Effector memory CD4-positive, alpha-beta T cell (primary cell): ENCODE data around the gene FBXW11.

Experiments used
- DNase-seq, 3 donors: peaks; one replicate each; pipeline ENCODE4 v3.0.0-alpha.2; 2020
- H3K27ac ChIP-seq: 2 replicates; pipeline ENCODE4 v1.7.0; 2013; ENCODE audit warnings: mild to moderate bottlenecking, low read length, moderate library complexity; ENCODE audit not compliant: insufficient read depth, poor library complexity, severe bottlenecking
- H3K27me3 ChIP-seq: replicated peaks from 2 replicates; pipeline ENCODE4 v1.7.0; 2013; ENCODE audit warnings: mild to moderate bottlenecking, low read length; ENCODE audit not compliant: insufficient read depth, control insufficient read depth, poor library complexity, severe bottlenecking
- H3K36me3 ChIP-seq: 2 replicates; pipeline ENCODE4 v1.7.0; 2013; ENCODE audit warnings: mild to moderate bottlenecking, low read length, moderate library complexity; ENCODE audit not compliant: control insufficient read depth, insufficient read depth
- H3K4me1 ChIP-seq: 2 replicates; pipeline ENCODE4 v1.7.0; 2013; ENCODE audit warnings: low read length, mild to moderate bottlenecking; ENCODE audit not compliant: control insufficient read depth, insufficient read depth, poor library complexity, severe bottlenecking
- H3K4me3 ChIP-seq: 2 replicates; pipeline ENCODE4 v1.7.0; 2013; ENCODE audit warnings: low read length, low read depth, mild to moderate bottlenecking; ENCODE audit not compliant: insufficient read depth, poor library complexity, severe bottlenecking
- H3K9me3 ChIP-seq: 2 replicates; pipeline ENCODE4 v1.7.0; 2013; ENCODE audit warnings: mild to moderate bottlenecking, low read length, moderate library complexity; ENCODE audit not compliant: control insufficient read depth

Gene FBXW11

GRCh38 chr5:171975877-171976667, 30.4 kb downstream of the FBXW11 start:
- no peak overlapping the region for H3K27ac ChIP-seq
- H3K4me1 ChIP-seq: no peaks in the 10 kb centered on the region
- DNase-seq: no peak
- H3K4me3 ChIP-seq: no peak overlapping the region
- H3K9me3 ChIP-seq: peaks cover 6% of the 10 kb centered on the region
- no peaks in the 10 kb centered on the region for H3K36me3 ChIP-seq
- no peaks in the 10 kb centered on the region for H3K27me3 ChIP-seq

DNA sequence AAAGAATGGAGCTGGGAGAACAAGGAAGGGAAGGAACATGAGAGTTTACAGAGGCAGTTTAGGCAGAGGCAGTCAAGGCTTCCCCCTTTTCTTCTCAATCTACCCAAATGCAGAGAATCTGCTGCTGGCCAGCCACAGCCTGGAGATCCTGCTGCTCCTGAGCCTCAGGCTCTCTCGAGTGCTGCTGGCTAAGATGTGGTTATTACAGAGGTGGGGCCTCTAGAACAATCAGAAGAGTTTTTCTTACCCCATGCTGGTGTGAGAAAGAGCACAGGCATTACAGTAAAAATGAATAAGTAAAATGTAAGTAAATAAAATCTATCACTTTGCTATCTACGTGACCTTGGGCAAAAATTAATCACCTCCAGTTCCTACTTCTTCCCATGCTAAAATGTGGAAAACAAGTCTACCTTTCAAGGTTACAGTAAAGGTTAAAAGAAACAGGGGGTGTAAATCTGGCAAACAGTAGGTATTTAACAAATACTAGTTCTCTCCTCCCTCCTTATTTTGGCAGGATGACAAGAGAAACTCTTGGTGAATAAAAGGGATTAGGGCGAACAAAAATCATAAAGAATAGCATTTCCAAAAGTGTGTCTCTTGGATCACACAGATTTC, 31.1 kb downstream of the FBXW11 start:
- DNase-seq: no peak
- H3K27me3 ChIP-seq: no peaks in the 10 kb centered on the region
- H3K4me3 ChIP-seq: no peak overlapping the region
- H3K9me3 ChIP-seq: peaks cover 2% of the 10 kb centered on the region
- H3K36me3 ChIP-seq: no peaks in the 10 kb centered on the region
- H3K4me1 ChIP-seq: no peaks in the 10 kb centered on the region
- no peak overlapping the region for H3K27ac ChIP-seq

GRCh38 chr5:171970826-171971225, 35.6 kb downstream of the FBXW11 start:
- no peak overlapping the region for H3K4me3 ChIP-seq
- H3K27me3 ChIP-seq: no peaks in the 10 kb centered on the region
- H3K27ac ChIP-seq: no peak overlapping the region
- no peaks in the 10 kb centered on the region for H3K9me3 ChIP-seq
- DNase-seq: no peak
- H3K36me3 ChIP-seq: no peaks in the 10 kb centered on the region
- H3K4me1 ChIP-seq: peaks cover 2% of the 10 kb centered on the region

DNA sequence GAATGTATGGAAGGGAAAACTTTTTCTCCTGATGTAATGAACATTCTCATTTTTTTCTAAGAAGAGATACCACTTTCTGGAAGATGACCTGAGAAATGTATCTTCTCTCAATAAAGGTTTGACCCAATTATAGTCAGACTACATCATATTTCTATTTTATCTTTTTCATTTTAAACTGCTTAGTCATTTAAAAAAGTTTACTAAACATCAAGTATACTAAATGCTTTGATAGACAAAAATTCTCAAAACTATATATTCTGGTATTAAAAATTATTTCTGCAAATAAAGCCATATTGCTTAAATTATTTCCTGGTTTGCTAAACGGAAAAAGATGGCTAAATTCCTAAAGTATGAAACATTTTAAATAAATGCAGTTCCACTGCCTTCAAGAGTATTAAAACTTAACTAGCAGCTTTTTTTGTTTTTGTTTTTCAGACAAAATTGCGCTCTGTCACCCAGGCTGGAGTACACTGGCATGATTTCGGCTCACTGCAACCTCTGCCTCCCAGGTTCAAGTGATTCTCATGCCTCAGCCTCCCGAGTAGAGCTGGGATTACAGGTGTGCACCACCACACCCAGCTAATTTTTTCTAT, 37.1 kb downstream of the FBXW11 start:
- H3K9me3 ChIP-seq: no peaks in the 10 kb centered on the region
- no peaks in the 10 kb centered on the region for H3K27me3 ChIP-seq
- no peak for DNase-seq
- H3K36me3 ChIP-seq: no peaks in the 10 kb centered on the region
- peaks cover 4% of the 10 kb centered on the region for H3K4me1 ChIP-seq
- no peak overlapping the region for H3K27ac ChIP-seq
- no peak overlapping the region for H3K4me3 ChIP-seq

- no peak for DNase-seq
- H3K36me3 ChIP-seq: no peaks in the 10 kb centered on the region
- no peak overlapping the region for H3K27ac ChIP-seq
- no peaks in the 10 kb centered on the region for H3K27me3 ChIP-seq
- no peak overlapping the region for H3K4me3 ChIP-seq
- peaks cover 4% of the 10 kb centered on the region for H3K4me1 ChIP-seq
- H3K9me3 ChIP-seq: no peaks in the 10 kb centered on the region
These were observed 37.9 kb downstream of the FBXW11 start for GRCh38 chr5:171968531-171968930.

DNA sequence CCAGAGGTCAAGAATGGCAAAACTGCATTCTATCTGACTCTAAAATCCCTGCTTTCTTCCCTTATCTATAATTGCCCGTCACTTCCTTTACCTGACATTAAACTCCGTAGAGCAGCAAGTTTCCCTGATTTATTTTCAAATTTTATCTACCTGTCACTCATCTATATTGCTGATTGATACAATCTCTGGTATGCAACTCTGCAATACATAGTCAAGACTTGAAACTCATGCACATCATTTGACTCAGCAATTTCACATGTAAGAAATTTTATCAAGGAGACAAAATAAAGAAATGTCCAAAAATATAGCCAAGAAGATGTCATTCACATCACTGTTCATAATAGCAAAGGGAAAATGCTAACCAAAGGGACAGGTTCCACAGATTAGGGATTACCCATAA, 39.5 kb downstream of the FBXW11 start:
- no peaks in the 10 kb centered on the region for H3K36me3 ChIP-seq
- DNase-seq: no peak
- no peaks in the 10 kb centered on the region for H3K9me3 ChIP-seq
- no peak overlapping the region for H3K4me3 ChIP-seq
- no peaks in the 10 kb centered on the region for H3K27me3 ChIP-seq
- peaks cover 4% of the 10 kb centered on the region for H3K4me1 ChIP-seq
- H3K27ac ChIP-seq: no peak overlapping the region

DNA sequence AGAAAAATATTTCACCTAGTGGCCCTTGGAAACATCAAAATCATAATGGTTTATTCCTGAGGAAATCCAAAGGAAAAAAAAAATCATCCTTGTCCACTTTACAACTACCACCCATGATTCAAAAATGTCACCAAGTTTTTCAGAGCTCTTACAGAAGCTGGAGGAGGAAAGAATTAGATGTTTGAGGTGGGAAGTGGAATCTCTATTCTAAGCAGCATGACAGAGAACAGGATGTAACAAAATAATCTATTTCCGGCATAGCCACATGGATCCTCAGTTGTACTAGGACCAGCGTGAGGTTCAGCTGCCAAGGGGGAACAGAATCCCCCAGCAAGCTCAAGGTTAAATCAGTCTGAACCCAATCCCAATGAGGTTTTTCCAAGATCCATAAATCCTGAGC, 40.2 kb downstream of the FBXW11 start:
- Histone ChIP-seq H3K4me3 (no peak overlapping the region), H3K4me1 (peaks cover 4% of the 10 kb centered on the region), H3K36me3 (no peaks in the 10 kb centered on the region), H3K9me3 (no peaks in the 10 kb centered on the region), H3K27me3 (no peaks in the 10 kb centered on the region), H3K27ac (no peak overlapping the region)
- no peak for DNase-seq

DNA sequence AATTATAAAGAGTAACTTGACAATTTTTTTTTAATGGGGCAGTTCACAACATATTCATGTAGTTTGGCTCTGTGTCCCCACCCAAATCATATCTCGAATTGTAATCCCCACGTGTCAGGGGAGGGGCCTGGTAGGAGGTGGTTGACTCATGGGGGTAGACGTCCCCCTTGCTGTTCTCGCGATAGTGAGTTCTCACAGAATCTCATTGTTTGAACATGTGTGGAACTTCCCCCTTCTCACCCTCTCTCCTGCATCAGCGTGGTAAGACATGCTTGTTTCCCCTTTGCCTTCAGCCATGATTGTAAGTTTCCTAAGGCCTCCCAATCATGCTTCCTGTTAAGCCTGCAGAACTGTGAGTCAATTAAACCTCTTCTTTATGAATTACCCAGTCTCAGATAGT, 40.7 kb downstream of the FBXW11 start:
- Histone ChIP-seq H3K4me3 (no peak overlapping the region), H3K27ac (no peak overlapping the region), H3K36me3 (no peaks in the 10 kb centered on the region), H3K27me3 (no peaks in the 10 kb centered on the region), H3K9me3 (no peaks in the 10 kb centered on the region), H3K4me1 (peaks cover 4% of the 10 kb centered on the region)
- no peak for DNase-seq

- Histone ChIP-seq H3K27ac (no peak overlapping the region), H3K4me1 (peaks cover 10% of the 10 kb centered on the region), H3K27me3 (no peaks in the 10 kb centered on the region), H3K9me3 (no peaks in the 10 kb centered on the region), H3K36me3 (no peaks in the 10 kb centered on the region), H3K4me3 (no peak overlapping the region)
- no peak for DNase-seq
These were observed 43.0 kb downstream of the FBXW11 start for GRCh38 chr5:171963416-171963815.

GRCh38 chr5:171961117-171961516, 45.3 kb downstream of the FBXW11 start:
- Histone ChIP-seq H3K9me3 (no peaks in the 10 kb centered on the region), H3K27ac (no peak overlapping the region), H3K4me3 (no peak overlapping the region), H3K4me1 (peaks cover 19% of the 10 kb centered on the region), H3K36me3 (no peaks in the 10 kb centered on the region), H3K27me3 (no peaks in the 10 kb centered on the region)
- no peak for DNase-seq
